Limb (tissue), 2 donors: ENCODE data around the gene FRAT1.

Experiments used
- DNase-seq, 2 donors: peaks; one replicate each; pipeline ENCODE4 v3.0.0-alpha.2; 2016; ENCODE audit errors: extremely low spot score in 2 of 2

Gene FRAT1

DNA sequence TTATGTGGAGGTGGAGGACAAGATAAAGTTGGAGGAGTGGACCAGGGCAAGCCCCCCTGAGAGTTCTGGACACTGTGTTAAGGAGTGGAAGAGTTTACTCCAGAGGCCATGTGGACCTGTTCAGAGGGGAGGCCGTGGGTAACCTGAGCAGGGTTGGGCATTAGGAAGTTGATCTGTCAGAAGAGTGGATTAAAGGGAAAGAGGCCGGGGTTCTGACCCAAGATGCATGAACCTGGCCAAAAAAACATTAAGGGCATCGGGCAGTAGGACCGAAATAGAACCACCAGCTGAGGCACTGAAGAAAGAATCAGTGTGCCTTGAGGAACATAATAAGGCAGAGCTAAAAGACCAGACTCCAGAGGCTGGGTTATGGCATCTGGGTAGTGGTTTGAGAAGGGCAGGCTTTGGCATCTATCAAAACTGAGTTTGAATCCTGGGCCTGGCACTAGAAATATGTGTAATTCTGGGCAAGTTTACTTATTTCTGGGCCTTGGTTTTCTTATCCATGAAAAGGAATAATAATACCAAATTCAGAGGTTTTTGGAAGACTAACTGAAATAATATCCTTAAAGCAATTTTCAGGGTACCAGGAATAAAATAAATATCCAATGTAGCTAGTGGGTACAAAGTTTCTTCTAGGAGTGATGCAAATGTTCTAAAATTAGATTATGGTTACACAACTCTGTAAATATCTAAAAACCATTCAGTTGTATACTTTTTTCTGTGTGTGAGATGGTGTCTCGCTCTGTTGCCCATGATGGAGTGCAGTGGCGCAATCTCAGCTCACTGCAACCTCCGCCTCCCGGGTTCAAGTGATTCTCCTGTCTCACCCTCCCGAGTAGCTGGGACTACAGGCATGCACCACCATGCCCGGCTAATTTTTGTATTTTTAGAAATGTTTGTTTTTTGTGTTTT is 10.9 kb upstream of the FRAT1 start:
- DNase-seq = no peak

DNA sequence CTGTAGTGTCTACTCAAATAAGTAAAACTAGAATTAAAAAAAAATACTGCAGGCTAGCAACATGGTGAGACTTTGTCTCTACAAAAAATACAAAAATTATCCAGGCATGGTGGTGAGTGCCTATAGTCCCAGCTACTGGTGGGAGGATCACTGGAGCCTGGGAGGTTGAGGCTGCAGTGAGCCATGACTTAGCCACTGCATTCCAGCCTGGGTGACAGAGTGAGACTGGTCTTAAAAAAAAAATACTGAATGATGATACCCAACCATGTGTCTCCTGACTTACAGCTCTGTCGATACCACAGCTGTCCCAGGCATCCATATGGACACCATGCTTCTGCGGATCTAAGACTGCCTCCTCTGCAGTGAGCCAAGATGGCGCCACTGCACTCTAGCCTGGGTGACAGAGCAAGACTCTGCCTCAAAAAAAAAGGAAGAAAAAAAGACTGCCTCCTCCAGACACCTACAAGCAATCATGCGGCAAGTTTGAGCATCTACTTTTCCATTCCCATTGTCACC is 7.9 kb upstream of the FRAT1 start:
- no peak for DNase-seq

DNA sequence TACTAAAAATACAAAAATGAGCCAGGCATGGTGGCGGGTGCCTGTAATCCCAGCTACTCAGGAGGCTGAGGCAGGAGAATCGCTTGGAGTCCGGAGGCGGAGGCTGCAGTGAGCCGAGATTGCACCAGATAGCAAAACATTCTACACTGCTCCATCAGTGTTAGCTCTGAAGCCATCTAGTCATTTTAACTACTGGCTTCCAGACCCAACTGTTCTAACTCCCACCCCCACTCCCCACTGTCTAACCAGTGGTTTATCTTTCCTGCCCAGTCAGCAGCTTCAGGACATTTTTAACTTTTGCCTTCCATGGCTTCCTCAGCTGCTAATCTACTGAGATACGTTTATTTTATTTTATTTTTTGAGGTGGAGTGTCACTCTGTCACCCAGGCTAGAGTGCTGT is 6.2 kb upstream of the FRAT1 start:
- no peak for DNase-seq

DNA sequence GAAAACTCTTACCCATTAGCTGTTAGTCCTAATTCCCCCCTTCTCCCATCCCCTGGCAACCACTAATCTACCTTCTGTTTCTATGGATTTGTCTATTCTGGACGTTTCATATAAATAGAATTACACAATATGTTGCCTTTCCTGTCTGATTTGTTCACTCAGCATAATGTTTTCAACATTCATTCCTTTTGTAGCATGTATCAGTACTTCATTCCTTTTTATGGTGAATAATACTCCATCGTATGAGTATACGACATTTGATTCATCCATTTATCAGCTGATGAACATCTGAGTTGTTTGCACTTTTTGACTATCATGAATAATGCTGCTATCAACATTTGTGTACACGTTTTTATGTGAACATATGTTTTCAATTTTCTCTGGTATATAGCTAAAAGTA is 4.4 kb upstream of the FRAT1 start:
- no peak for DNase-seq

DNA sequence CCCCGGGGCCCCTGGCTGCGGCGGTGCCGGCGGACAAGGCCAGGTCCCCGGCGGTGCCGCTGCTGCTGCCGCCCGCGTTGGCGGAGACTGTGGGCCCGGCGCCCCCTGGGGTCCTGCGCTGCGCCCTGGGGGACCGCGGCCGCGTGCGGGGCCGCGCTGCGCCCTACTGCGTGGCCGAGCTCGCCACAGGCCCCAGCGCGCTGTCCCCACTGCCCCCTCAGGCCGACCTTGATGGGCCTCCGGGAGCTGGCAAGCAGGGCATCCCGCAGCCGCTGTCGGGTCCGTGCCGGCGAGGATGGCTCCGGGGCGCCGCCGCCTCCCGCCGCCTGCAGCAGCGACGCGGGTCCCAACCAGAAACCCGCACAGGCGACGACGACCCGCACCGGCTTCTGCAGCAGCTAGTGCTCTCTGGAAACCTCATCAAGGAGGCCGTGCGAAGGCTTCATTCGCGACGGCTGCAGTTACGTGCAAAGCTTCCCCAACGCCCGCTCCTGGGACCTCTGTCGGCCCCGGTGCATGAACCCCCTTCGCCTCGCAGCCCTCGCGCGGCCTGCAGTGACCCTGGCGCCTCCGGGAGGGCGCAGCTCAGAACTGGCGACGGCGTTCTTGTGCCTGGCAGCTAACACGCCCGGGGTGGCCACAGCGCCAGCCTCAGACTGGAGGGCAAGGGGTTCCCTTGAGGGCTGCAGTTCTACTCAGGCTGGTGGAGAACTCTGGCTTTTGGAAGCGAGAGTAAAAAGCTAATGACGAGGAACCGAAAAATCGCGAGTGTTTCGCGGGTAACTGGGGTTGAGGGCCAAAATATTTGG is 804 bp downstream of the FRAT1 start:
- DNase-seq = peak in 1 of 2 donors; percentile 70

DNA sequence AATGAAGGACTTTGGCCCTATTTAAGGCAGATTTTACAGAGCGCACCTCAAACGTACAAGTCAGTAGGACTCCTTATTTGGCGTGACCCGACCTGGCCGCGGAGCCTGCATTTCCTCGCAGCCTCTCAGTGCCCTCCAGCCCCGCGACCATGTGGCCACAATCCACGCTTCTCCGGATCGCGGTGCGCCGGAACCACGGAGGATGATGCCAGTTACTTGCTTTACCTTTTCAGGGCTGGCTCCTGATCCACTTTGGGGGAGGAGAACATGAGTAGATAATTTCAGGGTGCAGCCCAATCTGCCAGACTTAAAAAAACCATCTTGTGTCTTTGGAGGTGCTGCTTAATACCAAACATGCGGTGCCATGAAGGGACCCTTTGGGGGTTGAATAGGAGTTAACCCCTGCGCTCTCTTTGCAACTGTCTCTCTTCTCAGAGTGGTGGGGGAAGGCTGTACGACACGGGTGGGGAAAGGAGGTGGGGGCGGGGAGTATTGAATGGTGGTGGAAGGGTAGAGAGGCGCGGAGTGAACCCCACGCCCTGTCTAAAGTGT is 1.5 kb downstream of the FRAT1 start:
- peak in 1 of 2 donors; percentile 42 for DNase-seq

DNA sequence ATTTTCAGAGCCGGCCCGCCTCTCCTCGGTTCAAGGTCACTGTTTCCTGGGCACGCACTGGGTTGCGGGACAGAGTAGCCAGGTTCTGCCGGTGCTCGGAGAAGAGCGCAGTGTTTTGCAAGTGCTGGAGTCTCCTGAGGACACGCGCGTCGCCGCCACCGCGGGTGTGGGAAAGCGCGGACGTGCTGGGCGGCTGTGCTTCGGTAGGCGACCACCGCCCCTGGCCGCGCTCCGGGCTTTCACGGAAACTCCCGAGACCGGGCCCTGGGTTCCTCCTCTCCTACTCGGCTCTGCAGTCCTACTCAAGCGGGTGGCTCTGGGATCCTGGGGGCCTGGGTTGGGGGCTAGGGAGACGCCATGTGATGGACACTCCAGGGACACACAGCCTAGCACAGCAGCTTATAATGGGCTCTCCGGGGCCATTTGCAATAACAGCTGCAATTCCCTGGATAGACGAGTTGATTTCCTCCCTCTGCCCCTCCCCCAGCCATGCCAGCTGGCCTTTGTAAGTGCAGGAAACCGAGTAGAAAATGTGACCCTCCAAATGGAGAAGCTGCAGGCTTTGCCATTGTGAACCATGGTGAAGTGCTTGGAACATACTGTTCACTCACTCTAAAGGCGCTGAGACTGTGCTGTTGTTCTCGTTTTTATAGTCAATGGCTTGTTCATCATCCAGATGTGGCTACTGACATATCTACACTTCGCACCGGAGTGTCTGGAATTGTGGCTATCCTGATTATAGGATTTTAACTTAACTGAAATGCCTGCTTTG is 2.1 kb downstream of the FRAT1 start:
- DNase-seq = peak; percentile 31 to 68

DNA sequence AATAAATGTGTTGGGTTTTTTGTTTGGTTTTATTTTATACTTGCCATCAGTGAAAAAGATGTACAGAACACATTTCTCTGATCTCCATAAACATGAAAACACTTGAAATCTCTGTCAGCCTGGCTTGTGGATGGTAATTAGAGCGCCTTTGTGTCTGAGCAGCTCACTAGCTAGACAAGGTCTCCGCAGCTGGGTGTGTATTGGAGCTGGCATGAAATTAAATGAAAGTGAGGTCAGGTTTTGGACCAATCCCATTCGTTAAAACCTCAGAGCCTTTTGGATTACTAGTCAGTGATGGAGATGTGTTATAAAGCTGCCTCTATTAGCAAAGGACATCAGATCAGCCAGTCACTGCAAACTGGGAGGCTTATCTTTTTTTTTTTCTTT is 2.7 kb downstream of the FRAT1 start:
- no peak for DNase-seq

DNA sequence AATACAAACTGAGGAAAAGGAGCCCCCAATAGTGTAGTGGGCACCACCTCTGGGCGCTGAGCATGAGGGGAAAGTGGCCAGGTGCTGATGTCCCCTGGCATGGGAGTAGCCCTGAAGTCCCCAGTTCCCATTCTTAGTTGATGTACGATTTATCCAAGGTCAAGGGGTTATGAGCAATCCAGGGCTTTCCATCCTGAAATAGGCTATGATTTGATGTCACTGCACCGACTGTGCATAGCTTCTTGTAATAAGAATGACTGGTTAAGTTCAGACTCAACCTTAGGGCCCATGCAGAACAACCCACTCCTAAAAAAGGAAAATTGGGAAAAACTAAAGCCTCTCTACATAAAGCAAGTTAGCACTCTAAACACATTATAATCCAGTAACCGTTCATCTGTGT is 4.4 kb downstream of the FRAT1 start:
- no peak for DNase-seq

DNA sequence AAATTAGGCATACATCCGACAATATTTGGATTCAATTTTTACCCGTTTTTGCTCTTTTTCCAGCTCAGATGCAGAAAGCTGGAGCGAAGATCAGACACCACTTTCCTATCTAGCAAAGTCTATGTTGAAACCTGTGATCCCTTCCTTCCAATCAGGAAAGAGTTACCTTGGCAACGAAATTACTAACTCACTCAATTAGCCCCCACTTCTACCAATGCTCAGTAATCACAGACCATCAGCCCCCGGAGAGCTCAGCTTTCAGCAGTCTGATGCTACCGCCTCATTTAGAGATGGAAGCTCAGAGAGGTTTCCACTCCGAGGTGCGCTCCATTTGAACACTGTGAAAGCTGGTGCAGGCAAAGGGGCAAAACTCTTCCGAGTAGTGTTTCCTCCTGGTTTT is 6.7 kb downstream of the FRAT1 start:
- no peak for DNase-seq

DNA sequence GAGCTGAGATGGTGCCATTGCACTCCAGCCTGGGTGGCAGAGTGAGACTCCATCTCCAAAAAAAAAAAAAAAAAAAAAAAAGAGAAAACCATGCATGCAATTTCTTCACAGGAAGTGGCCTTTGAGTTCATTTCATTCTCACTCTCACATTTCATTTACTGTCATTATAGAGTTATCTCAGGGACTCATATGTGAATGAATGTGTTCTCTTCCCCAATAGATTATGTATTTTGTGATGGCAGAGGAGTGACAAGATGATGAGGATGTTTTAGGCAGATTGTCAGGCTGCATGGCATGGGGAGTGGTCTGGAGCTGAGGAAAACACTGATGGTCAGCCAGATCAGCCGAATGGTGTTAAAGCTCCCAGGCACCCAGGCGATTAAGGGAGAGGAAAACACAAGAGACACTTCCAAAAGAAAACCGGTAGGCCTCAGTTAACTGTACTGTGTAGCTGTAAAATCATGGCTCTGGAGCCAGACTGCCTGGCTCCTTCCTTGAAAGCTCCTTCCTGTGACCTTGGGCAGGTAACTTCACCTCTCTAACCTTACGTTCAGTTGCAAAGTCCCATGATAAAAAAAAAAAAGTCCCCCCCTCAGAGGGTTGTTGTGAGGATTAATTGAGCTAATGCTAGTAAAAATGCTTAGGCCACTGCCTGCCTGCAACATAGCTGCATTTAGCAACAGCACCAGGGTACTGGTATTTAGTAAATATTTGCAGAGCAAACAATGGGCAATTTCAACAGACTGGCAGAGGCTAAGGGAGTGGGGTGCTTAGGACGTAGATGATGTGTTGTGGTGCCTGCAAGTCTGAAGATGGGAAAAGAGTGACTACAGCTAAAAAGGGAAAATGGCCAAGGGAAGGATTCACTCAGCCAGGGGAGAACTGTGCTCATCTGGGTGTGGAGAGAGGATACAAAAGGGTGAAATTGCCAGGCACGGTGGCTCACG is 8.6 kb downstream of the FRAT1 start:
- no peak for DNase-seq

DNA sequence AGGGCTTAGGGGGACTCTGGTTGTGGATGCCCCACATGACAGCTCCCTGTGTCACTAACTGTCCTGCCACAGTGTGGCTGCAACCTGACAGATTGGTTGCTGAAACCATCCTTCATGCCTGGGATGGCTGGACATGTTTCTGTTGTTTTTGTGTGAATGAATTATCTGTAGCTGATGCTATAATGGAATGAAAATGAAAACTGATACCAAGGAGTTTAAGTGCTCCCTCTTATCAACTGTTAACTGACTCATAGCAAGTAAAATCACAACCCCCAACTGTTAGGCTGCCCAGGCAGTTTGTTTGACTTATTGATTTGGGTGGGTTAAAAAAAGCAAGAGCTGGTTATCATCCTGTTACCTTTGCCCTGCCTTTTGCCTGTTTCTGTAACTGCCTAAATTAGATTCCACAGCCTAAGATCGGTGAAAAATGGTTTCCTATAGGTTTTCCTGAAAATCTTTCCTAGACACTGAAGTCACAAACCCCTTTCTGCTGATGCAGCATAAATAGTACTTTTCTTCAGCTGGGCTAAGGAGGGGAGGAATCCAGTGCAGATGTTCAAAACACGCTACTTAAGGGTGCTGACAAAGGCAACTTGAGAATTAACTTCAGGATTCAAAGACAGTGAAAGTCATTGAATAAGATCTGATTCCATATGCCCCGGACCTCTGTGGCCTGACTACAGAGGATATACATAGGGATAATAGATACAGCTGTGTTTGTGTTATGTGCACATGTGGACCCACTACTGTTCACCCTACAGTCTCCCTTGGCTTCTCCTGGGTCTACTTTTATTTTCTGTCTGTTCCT is 9.8 kb downstream of the FRAT1 start:
- DNase-seq = no peak

DNA sequence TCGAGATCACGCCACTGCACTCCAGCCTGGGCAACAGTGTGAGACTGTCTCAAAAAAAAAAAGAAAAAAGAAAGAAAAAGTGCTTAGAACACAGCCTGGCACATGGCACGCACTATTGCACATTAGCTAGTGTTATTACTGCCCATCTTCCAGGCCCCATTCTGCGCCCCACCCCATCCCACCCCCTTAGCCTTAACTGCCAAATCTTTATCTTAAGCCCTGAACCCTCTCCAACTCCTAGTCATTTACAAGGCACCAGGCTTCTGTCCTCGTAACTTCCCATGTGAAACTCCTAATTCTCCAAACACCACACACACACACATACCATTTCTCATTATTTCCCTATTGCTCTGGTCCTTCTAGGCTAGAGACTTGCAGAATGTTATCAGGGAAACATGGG is 10.7 kb downstream of the FRAT1 start:
- no peak for DNase-seq

DNA sequence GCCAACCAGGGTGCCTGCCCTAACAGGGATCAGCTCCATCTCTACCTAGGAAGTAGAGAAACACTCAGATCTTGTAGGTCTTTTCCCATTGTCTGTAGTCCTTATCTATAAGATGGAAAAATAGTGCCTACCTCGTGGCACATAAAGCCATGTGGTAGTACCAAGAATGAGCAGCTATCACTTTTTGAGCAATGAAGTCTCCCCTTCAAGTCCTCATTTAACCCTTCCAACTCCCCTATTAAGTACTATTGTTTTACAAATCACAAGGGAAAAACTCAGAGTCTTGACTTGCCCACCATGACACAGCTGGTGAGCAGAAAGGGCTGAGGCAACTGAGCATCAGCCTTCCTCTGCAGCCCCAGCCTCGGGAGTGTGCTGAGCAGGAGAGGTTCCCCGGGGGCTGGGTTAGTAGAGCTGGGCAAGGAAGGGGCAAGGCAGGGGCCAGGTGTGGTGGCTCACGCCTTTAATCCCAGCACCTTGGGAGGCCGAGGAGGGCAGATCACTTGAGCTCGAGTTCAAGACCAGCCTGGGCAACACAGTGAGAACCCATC is 12.2 kb downstream of the FRAT1 start:
- no peak for DNase-seq

DNA sequence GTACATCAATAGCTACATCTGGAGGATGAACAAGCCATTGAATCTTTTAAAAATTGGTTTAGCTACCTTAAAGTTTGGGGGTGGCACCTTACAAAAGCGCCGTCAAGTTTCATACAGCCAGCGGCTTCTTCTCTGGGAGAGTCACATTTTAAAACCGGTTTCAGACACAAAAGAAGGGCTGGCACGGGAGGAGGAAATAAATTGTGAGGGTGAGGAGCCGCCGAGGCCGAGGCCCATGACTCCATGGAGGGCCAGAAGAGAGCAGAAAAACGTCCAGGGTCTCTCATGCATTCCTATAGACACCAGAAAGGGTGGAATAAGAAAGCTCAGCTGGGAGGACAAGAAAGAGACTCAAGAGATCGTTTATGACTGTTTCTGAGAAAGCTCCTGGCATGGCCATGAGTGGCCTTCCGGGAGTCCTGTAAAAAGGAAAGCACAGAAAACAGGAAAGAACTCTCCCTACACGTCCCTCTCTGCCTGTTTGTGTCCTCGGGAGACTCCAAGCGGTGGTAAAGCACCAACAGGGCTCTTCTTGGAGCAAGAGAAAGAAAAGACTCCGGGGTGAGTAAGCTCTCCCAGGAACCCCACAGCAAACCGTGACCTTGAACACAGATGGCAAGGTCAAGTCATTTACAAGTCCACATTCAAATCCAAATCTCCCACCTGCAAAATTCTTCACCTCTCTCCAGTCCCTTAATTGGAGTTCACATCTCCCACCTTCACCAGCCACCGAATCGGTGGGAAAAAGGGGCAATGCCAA is 13.7 kb downstream of the FRAT1 start:
- DNase-seq = peak; percentile 21 to 50

DNA sequence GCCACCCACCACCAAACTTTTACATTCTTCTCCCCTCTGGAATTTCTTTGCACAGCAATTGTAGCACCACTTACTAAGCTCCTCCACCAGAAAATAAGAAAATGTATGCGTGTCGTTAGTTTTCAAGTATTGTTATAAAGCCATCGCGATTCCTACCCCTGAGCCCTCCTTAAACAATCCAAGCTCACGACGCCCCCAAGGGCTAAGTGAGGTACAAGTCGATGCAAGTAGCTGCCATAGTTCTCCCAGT is 14.2 kb downstream of the FRAT1 start:
- peak in 1 of 2 donors; percentile 17 for DNase-seq

DNA sequence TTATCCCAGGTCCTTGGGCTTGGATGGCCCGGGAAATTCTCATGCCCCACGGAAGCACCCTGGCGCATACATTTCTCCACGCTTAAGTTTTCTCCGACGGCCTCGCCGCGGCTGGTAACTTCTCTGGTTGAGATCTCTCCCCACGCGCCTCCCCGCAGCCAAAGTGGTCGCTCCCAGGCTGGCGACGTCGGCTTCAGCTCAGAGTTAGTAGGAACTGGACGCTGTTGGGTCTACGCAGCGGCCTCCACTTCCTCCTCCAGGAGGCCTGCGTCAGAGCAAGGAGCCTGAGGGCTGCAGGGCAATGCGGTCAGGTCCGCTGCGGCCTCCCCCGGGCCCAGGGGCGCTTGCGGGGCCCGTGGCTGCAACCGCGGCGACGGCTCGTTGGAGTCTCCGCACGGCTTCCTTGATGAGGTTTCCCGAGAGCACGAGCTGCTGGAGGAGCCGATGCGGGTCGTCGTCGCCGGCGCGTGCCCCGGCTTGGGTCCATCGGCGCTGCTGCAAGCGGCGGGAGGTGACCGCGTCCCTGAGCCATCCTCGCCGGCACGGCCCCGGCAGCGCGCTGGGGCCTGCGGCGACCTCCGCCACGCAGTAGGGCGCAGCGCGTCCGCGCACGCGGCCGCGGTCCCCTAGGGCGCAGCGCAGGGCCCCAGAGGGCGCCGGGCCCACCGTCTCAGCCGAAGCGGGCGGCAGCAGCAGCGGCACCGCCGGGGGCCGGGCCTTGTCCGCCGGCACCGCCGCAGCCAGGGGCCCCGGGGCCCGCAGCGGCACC is 14.7 kb downstream of the FRAT1 start:
- peak in 1 of 2 donors; percentile 63 for DNase-seq
